HG02588 (cell line): ENCODE measurements around the gene GUCY2D.

Experiments used
- ATAC-seq: cut with Tn5 transposase; IDR thresholded peaks from one replicate; pipeline ENCODE4 v1.9.1; 2021; ENCODE audit warnings: mild to moderate bottlenecking, moderate library complexity; ENCODE audit not compliant: unreplicated experiment

The GUCY2D gene

DNA sequence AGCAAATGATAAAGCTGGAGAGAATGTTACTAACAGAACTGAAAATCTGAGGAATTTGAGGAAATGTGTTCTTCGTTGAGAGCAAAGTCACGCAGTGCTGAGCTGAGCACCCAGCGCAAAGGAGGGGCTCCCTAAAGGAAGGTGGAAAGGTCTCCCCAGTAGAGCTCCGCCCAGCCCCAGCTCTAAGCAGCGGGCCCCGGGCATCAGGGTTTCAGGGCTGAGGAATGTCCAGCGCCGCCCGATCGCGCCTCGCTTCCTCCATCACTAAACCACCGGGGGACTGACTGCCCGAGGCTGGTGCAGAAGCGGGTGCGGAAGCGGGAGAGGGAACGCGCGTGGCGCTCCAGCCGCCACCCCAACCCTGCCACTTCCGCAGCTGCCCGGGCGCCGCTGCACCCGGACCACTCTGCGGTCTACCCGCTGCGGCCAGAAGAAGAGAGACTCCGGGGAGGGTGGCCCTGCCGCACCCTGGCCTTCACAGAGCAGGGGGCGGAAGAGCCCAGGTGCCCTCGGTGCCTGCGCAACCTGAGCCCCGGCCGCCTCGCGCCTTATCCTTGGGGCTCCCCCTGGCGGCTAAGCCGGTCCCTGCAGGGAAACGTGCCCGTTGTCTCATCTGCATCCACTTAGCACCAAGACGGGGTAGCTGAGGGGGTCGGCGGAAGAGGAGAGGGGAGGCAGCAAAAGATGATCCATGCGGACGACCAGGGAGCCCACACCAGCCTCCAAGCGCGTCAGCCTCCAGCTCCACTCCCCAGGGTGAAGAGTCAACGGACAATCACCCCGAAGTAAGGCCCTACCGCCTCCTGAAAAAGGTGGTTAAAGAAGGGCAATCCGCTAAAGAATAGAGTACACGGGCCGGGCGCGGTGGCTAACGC is 12.4 kb upstream of the GUCY2D start:
- ATAC-seq: peak; percentile 71

GRCh38 chr17:7992516-7992915 is 9.9 kb upstream of the GUCY2D start:
- ATAC-seq: no peak

GRCh38 chr17:7992924-7993323 is 9.5 kb upstream of the GUCY2D start:
- no peak for ATAC-seq

DNA sequence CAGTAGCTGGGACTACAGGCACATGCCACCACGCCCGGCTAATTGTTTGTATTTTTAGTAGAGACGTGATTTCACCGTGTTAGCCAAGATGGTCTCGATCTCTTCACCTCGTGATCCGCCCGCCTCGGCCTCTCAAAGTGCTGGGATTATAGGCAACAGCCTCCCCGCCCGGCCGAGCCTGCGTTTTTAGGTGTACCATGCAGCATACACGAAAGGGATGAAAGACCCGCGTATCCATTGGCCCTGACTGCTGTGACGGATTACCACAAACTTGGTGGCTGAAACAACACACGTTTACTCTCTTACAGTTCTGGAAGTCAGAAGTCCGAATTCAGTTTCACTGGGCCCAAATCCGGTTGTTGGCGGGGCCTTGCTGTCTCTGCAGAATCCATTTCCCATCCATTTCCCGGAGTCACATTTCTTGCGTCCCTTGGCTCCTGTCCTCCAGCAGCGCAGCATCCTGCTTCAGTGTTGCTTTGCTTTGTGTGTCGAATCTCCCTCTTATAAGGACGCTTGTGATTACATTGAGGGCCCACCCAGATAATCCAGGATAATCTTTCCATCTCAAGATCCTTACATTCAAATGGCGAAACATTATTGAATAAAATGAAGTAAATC is 8.3 kb upstream of the GUCY2D start:
- ATAC-seq: no peak

DNA sequence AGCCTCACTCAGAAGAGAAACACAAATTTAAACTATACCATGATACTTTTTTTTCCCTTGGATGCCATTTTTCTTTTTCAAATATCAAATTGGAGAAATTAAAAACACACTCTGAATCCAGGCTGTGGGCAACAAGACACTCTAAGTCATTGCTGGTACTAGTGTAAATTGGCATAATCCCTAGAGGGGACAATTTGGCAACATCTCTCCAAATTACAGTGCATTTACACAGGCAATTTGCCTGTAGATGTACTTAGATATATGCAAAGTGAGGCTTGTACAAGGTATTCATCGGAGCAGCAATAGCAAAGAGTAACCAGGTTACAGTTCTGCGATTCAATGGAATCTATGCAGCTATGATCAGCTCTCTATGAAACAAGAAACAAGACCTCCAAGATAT is 6.7 kb upstream of the GUCY2D start:
- ATAC-seq: no peak

DNA sequence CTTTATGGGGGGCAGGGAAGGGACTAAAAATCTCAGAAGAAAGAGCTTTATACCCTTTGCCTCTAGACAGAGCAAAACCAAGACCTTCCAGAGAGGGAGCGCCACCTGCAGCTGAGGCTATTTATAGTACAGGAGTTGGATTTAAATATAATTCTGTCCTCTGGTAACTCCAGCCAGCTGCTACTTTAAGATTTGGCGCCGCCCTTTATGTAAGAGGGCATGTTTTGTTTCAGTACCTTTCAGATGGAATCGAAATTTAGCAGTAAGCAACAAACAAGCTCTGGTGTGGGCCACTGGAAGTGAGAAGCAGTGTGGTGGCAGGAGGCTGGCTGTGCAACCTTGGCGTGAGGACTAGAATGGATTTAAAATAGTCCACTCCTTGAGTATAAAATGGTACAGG is 5.2 kb upstream of the GUCY2D start:
- ATAC-seq: no peak

DNA sequence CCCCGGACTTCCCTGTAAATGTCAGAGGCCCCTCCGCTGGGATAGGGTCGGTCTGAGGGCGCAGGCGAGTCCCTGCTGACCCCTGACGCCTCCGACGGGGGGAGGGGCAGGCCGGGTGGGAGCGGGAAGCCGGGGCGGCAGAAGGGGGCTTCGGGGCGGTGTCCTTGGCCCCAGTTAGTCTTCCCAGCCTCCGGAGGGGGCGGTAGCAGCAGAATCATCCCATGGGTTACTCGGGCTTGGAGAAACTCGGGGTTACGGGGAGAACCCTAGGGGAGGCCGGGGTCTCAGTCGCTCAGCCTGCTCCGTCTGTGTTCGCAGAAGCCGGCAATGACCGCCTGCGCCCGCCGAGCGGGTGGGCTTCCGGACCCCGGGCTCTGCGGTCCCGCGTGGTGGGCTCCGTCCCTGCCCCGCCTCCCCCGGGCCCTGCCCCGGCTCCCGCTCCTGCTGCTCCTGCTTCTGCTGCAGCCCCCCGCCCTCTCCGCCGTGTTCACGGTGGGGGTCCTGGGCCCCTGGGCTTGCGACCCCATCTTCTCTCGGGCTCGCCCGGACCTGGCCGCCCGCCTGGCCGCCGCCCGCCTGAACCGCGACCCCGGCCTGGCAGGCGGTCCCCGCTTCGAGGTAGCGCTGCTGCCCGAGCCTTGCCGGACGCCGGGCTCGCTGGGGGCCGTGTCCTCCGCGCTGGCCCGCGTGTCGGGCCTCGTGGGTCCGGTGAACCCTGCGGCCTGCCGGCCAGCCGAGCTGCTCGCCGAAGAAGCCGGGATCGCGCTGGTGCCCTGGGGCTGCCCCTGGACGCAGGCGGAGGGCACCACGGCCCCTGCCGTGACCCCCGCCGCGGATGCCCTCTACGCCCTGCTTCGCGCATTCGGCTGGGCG is 542 bp downstream of the GUCY2D start:
- no peak for ATAC-seq

DNA sequence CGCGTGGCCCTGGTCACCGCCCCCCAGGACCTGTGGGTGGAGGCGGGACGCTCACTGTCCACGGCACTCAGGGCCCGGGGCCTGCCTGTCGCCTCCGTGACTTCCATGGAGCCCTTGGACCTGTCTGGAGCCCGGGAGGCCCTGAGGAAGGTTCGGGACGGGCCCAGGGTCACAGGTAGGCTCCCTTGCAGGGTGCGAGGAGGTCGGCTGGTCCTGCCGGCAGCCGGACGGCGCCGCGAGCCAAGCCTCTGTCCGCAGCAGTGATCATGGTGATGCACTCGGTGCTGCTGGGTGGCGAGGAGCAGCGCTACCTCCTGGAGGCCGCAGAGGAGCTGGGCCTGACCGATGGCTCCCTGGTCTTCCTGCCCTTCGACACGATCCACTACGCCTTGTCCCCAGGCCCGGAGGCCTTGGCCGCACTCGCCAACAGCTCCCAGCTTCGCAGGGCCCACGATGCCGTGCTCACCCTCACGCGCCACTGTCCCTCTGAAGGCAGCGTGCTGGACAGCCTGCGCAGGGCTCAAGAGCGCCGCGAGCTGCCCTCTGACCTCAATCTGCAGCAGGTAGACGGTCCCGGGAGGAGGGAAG is 1.3 kb downstream of the GUCY2D start:
- ATAC-seq: no peak

DNA sequence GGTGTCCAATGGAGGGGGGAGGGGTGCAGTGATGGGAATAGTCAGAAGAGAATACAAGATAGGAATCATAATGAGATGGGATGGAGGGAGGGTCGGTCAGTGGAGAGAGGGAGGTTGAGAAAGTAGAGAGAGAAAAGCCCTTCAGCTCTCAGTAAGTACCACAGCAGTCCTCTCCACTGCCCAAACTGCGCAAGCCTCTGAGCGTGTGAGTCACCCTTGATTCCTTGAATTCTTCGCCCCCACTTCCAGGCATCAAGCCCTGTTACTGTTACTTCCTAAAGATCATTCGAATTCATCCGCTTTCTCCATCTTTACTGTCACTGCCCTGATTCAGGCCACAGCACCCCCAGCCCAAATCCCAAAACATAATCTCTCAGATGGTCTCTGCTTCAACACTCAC is 2.5 kb downstream of the GUCY2D start:
- ATAC-seq: no peak

GRCh38 chr17:8005357-8005756 is 2.9 kb downstream of the GUCY2D start:
- ATAC-seq: no peak

- no peak for ATAC-seq
Measured at GRCh38 chr17:8005967-8006730, 3.7 kb downstream of the GUCY2D start.

DNA sequence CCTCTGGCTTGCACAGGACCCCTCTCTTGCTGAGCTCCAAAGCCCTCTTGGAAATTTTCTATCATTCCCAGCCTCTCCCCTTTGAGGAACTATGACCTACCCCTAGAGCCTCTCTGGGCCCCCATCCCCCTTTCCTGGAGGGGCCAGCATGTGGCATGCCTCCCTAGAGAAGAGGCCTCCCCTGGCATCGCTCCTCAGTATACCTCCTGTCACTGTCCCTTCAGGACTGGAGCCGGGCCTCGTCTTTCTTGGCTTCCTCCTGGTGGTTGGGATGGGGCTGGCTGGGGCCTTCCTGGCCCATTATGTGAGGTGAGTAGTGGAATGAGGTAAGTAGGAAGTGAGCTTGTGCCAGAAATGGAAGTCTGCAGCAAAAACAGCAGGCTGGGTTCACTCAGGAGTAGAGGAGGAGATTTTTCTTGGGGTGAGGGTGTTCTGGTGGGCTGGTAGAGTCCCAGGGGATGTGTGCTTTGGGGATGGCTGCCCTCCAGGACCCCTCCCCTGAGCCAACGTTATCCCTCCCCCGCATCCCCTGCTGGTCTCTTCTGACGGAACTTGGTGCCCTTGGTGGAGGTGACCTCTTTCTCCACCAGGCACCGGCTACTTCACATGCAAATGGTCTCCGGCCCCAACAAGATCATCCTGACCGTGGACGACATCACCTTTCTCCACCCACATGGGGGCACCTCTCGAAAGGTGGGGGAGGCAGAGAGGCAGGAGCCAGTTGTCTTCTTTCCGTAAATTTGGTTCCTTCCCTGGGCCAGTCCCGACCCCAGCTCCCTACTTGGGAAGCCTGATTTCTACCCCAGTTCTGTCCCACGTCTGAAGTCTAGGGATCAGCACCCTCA is 4.6 kb downstream of the GUCY2D start:
- no peak for ATAC-seq

GRCh38 chr17:8007836-8008235 is 5.4 kb downstream of the GUCY2D start:
- no peak for ATAC-seq

DNA sequence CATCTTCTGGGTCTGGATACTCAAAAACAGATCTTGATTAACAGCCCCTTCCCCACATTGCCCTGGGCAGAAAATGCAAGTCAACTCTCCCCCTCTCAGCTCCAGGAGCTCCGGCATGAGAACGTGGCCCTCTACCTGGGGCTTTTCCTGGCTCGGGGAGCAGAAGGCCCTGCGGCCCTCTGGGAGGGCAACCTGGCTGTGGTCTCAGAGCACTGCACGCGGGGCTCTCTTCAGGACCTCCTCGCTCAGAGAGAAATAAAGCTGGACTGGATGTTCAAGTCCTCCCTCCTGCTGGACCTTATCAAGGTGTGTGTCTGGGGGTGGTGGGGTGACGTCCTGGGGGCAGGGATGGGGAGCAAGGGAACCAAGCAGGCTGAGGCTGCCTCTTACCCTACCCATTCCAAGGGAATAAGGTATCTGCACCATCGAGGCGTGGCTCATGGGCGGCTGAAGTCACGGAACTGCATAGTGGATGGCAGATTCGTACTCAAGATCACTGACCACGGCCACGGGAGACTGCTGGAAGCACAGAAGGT is 9.7 kb downstream of the GUCY2D start:
- no peak for ATAC-seq

GRCh38 chr17:8012996-8013640 is 10.7 kb downstream of the GUCY2D start:
- no peak for ATAC-seq

DNA sequence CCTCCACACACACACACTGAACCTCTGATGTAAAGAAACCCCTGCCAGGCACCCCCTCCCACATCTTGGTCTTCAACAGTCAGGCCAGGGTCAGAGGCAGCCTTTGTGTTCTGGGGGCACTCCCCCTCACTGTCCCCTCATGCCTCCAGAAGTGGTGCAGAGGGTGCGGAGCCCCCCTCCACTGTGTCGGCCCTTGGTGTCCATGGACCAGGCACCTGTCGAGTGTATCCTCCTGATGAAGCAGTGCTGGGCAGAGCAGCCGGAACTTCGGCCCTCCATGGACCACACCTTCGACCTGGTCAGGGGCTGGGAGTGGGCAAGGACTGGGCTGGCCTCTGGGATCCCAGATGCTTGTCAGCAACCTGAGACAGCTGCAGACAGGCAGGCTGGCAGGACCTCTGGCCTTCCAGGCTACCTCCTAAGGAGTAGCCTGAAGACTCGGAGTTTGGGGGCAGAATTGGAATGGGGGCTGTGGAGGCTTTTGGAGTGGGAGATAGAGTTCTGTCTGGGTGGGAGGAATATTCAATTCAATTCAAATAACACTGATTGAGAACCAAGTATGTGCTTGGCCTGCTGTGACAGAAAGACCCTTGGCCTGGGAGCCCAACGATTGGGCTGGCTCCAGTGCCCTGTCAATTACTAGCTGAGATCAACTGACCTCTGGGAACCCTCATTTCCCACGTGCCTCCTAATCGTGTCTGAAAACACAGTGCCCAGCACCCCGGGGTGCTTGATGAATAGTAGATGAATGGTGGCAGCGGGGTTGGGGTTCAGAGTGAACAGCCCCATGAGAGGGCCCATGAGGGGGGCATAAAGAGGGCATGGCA is 11.5 kb downstream of the GUCY2D start:
- no peak for ATAC-seq

DNA sequence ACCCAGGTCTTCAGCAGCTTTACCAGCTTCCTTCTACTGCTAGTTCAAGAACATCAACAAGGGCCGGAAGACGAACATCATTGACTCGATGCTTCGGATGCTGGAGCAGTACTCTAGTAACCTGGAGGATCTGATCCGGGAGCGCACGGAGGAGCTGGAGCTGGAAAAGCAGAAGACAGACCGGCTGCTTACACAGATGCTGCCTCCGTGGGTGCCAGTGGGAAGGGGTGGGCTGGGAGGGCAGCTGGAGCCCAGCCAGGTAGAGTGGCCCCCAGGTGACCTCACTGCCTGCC is 12.1 kb downstream of the GUCY2D start:
- no peak for ATAC-seq
